Osteoblast (primary cell): Measurements from ENCODE around the gene HMCES. TPM values are rescaled to one million over a fixed set of nuclear protein-coding genes. Genes with fewer than 3 reads are reported as not detected.

ENCODE experiments used
- small RNA-seq: library from RNA; depleted of rRNA; stranded (forward); fragments of <200 nt; gene quantifications from one replicate; pipeline ENCODE3, GENCODE V24; 2012
- total RNA-seq: library from RNA; depleted of rRNA; stranded (reverse); fragments of >200 nt; gene quantifications from 2 replicates; pipeline ENCODE4 v1.2.3, GENCODE V29; 2012

HMCES gene
- total RNA-seq, 1 donor: 10.5 TPM

Small RNA genes within 50 kb of the gene (small RNA-seq; reads per million reads assigned to genes)
- 0.22 reads per million for gene MIR6826

Other genes with a start within 250 kb of the HMCES start
- not detected in 2 replicates for gene GP9, start 218.1 kb upstream of the HMCES start, total RNA-seq
- 13.4 and 14.1 TPM in 2 replicates for gene RAB43, start 157.1 kb upstream of the HMCES start, total RNA-seq
- gene ISY1, start 117.8 kb upstream of the HMCES start, total RNA-seq: 29.0 and 31.8 TPM in 2 replicates
- gene CNBP, start 95.0 kb upstream of the HMCES start, total RNA-seq: 215 and 233 TPM in 2 replicates
- gene COPG1, start 29.3 kb upstream of the HMCES start, total RNA-seq: 297 and 305 TPM in 2 replicates
- gene EFCAB12, start 149.8 kb downstream of the HMCES start, total RNA-seq: under 0.01 TPM in 2 replicates
- gene MBD4, start 161.1 kb downstream of the HMCES start, total RNA-seq: 37.1 and 41.3 TPM in 2 replicates
- gene IFT122, start 161.4 kb downstream of the HMCES start, total RNA-seq: 30.4 and 30.6 TPM in 2 replicates
- not detected in 2 replicates for gene RHO, start 249.8 kb downstream of the HMCES start, total RNA-seq